ENCODE data around the gene ADAMTS9.

GRCh38 chr3:64627471-64628321, 60.1 kb downstream of the ADAMTS9 start:
- TF ChIP-seq POLR2A (IDR thresholded peaks at IDR 0.05) (no peak), CTCF (IDR thresholded peaks at IDR 0.05) (no peak)
